GM23338 (cell line): ENCODE results near the gene CSNK1A1. TPM values are rescaled to one million over a fixed set of nuclear protein-coding genes. Genes with fewer than 3 reads are reported as not detected.

ENCODE experiments used
- ATAC-seq: fragments of 200-7000 bp; cut with Tn5 transposase; 3 replicates; pipeline ENCODE4 v1.9.1; 2020
- DNase-seq: peaks from one replicate; pipeline ENCODE4 v3.0.0-alpha.2; 2015; ENCODE audit warnings: low spot score
- H2AFZ ChIP-seq: fragments of 200-600 bp; sonication (generic); 2 replicates; pipeline ENCODE4 v1.8.0; 2016; ENCODE audit warnings: antibody characterized with exemption, mild to moderate bottlenecking, moderate library complexity
- H3F3A ChIP-seq: fragments of 200-600 bp; sonication (generic); replicated peaks from 2 replicates; pipeline ENCODE4 v1.8.0; 2017; ENCODE audit warnings: antibody characterized with exemption, mixed run types, low read depth
- H3K27ac ChIP-seq: fragments of 200-600 bp; sonication (generic); 2 replicates; pipeline ENCODE4 v1.6.1; 2016; ENCODE audit warnings: low read depth
- H3K27me3 ChIP-seq: fragments of 200-600 bp; sonication (generic); 2 replicates; pipeline ENCODE4 v1.8.0; 2016; ENCODE audit warnings: mild to moderate bottlenecking, mixed run types, moderate library complexity; ENCODE audit not compliant: insufficient read depth
- H3K36me3 ChIP-seq: fragments of 200-600 bp; sonication (generic); 2 replicates; pipeline ENCODE4 v1.8.0; 2016; ENCODE audit warnings: mild to moderate bottlenecking; ENCODE audit not compliant: insufficient read depth
- H3K4me1 ChIP-seq: fragments of 200-600 bp; sonication (generic); 2 replicates; pipeline ENCODE4 v1.8.0; 2016; ENCODE audit warnings: mild to moderate bottlenecking, moderate library complexity; ENCODE audit not compliant: insufficient read depth
- H3K4me2 ChIP-seq: fragments of 200-600 bp; sonication (generic); 2 replicates; pipeline ENCODE4 v1.7.1; 2017; ENCODE audit warnings: mixed run types
- H3K4me3 ChIP-seq: fragments of 200-600 bp; sonication (generic); 2 replicates; pipeline ENCODE4 v1.6.1; 2016; ENCODE audit warnings: mixed run types
- H3K79me2 ChIP-seq: fragments of 200-600 bp; sonication (generic); replicated peaks from 2 replicates; pipeline ENCODE4 v1.8.0; 2017; ENCODE audit warnings: mild to moderate bottlenecking; ENCODE audit not compliant: insufficient read depth
- H3K9me2 ChIP-seq: fragments of 200-600 bp; sonication (generic); 2 replicates; pipeline ENCODE4 v1.8.0; 2017; ENCODE audit not compliant: insufficient read depth
- H4K20me1 ChIP-seq: fragments of 200-600 bp; sonication (generic); replicated peaks from 2 replicates; pipeline ENCODE4 v1.8.0; 2017; ENCODE audit warnings: mild to moderate bottlenecking; ENCODE audit not compliant: insufficient read depth
- H3K27ac Mint-ChIP-seq: 2 replicates; pipeline ENCODE4 v1.8.0; 2020; ENCODE audit warnings: inconsistent platforms, mild to moderate bottlenecking, moderate library complexity, mixed read lengths
- H3K27me3 Mint-ChIP-seq: 3 replicates; pipeline ENCODE4 v1.8.0; 2022; ENCODE audit warnings: low read depth, mild to moderate bottlenecking, moderate library complexity, mixed read lengths, inconsistent platforms; ENCODE audit not compliant: insufficient read depth, poor library complexity
- H3K36me3 Mint-ChIP-seq: 3 replicates; pipeline ENCODE4 v1.8.0; 2021; ENCODE audit warnings: low read depth, mild to moderate bottlenecking, inconsistent platforms, moderate library complexity, mixed read lengths
- H3K4me1 Mint-ChIP-seq: 3 replicates; pipeline ENCODE4 v1.8.0; 2020; ENCODE audit warnings: mild to moderate bottlenecking, inconsistent platforms, mixed read lengths
- H3K4me3 Mint-ChIP-seq: 3 replicates; pipeline ENCODE4 v1.8.0; 2021; ENCODE audit warnings: moderate library complexity, mild to moderate bottlenecking, inconsistent platforms, mixed read lengths
- H3K9me3 Mint-ChIP-seq: 3 replicates; pipeline ENCODE4 v1.8.0; 2020; ENCODE audit warnings: moderate library complexity, mild to moderate bottlenecking, inconsistent platforms, mixed read lengths
- CREB1 ChIP-seq: fragments of 250-450 bp; sonication (Bioruptor Pico); IDR thresholded peaks from 2 replicates; pipeline ENCODE4 v1.5.0; 2020; ENCODE audit warnings: low read depth, mild to moderate bottlenecking, moderate library complexity
- ETS1 ChIP-seq: IDR thresholded peaks from 2 replicates; pipeline ENCODE4 v1.6.1; 2016; ENCODE audit warnings: antibody characterized with exemption
- JUNB ChIP-seq: IDR thresholded peaks from one replicate; pipeline ENCODE4 v1.6.1; 2016; ENCODE audit warnings: antibody characterized with exemption; ENCODE audit not compliant: unreplicated experiment
- NANOG ChIP-seq: IDR thresholded peaks from 2 replicates; pipeline ENCODE4 v1.6.1; 2016; ENCODE audit warnings: antibody characterized with exemption, borderline replicate concordance
- POLR2AphosphoS5 ChIP-seq: IDR thresholded peaks from 2 replicates; pipeline ENCODE4 v1.6.1; 2016; ENCODE audit warnings: antibody characterized with exemption, low read depth
- STAT1 ChIP-seq: IDR thresholded peaks from one replicate; pipeline ENCODE4 v1.6.1; 2016; ENCODE audit warnings: antibody characterized with exemption; ENCODE audit not compliant: unreplicated experiment
- ZNF114 ChIP-seq: fragments of 250-450 bp; sonication (Bioruptor Pico); IDR thresholded peaks from 2 replicates; pipeline ENCODE4 v1.5.0; 2020; ENCODE audit warnings: mild to moderate bottlenecking, moderate library complexity
- ZNF462 ChIP-seq: fragments of 250-450 bp; sonication (Bioruptor Pico); IDR thresholded peaks from 2 replicates; pipeline ENCODE4 v1.5.0; 2020; ENCODE audit warnings: mild to moderate bottlenecking, moderate library complexity
- polyA plus RNA-seq: library from polyadenylated mRNA; unstranded; fragments of >200 nt; fragmentation: Nextera tagmentation; extraction: Ambion mirVana; gene quantifications from 2 replicates; pipeline ENCODE4 v1.2.1, GENCODE V29; 2016
- total RNA-seq: library from RNA; depleted of rRNA; stranded (reverse); fragments of >200 nt; shearing (Covaris generic); gene quantifications from 2 replicates; pipeline ENCODE4 v1.2.3, GENCODE V29; 2014

The CSNK1A1 gene
- total and polyA plus RNA-seq, 2 experiments from 2014 or later = 110 to 233 TPM

GRCh38 chr5:149550594-149551226, 529 bp downstream of the CSNK1A1 start:
- Mint-ChIP-seq H3K9me3 (peaks cover 3% of the 10 kb centered on the region; the same call in 1 of the 3 replicates), H3K4me1 (peaks cover 35% of the 10 kb centered on the region), H3K4me3 (peak overlapping the region; percentile 97), H3K36me3 (peaks cover 51% of the 10 kb centered on the region), H3K27me3 (peaks cover 8% of the 10 kb centered on the region), H3K27ac (peak overlapping the region; percentile 98)
- ATAC-seq (peak; percentile 2; the same call in 2 of the 3 replicates), DNase-seq (no peak)
- TF ChIP-seq ZNF462 (CRISPR knock-in tag) = no peak
- Histone ChIP-seq H3K36me3 (peaks cover 10% of the 10 kb centered on the region; the same call in 1 of the 2 replicates), H3K4me2 (peak overlapping the region; percentile 92), H3K79me2 (peaks cover 53% of the 10 kb centered on the region), H3K4me3 (peak overlapping the region; percentile 96), H3K27ac (peak overlapping the region; percentile 91), H3K27me3 (no peaks in the 10 kb centered on the region), H3F3A (0 out of 2 replicates have a peak, but pooled peaks cover 5% of the 10 kb centered on the region), H3K9me2 (no peaks in the 10 kb centered on the region), H2AFZ (no peak overlapping the region), H3K4me1 (peaks cover 33% of the 10 kb centered on the region), H4K20me1 (peaks cover 20% of the 10 kb centered on the region)

GRCh38 chr5:149550268-149550583, 1.0 kb downstream of the CSNK1A1 start:
- Histone ChIP-seq H3K9me2 (no peaks in the 10 kb centered on the region), H3K4me3 (peak overlapping the region; percentile 96), H4K20me1 (peaks cover 23% of the 10 kb centered on the region), H3K4me1 (peaks cover 34% of the 10 kb centered on the region), H3F3A (0 out of 2 replicates have a peak, but pooled peaks cover 5% of the 10 kb centered on the region), H2AFZ (no peak overlapping the region), H3K27ac (peak overlapping the region; percentile 91), H3K4me2 (peak overlapping the region; percentile 92), H3K79me2 (peaks cover 58% of the 10 kb centered on the region), H3K36me3 (peaks cover 10% of the 10 kb centered on the region; the same call in 1 of the 2 replicates), H3K27me3 (no peaks in the 10 kb centered on the region)
- ATAC-seq (no peak), DNase-seq (no peak)
- Mint-ChIP-seq H3K36me3 (peaks cover 55% of the 10 kb centered on the region), H3K4me3 (peak overlapping the region; percentile 97), H3K9me3 (peaks cover 3% of the 10 kb centered on the region; the same call in 1 of the 3 replicates), H3K27ac (peak overlapping the region; percentile 98), H3K4me1 (peaks cover 40% of the 10 kb centered on the region), H3K27me3 (peaks cover 12% of the 10 kb centered on the region)
- no peak for TF ChIP-seq ZNF114 (CRISPR knock-in tag)
- TF ChIP-seq CREB1 = no peak
- no peak for TF ChIP-seq STAT1
- TF ChIP-seq NANOG = no peak
- TF ChIP-seq JUNB = no peak
- no peak for TF ChIP-seq POLR2AphosphoS5
- TF ChIP-seq ETS1 = no peak
